Neutrophil (primary cell): ENCODE results near the gene CMTM1.
"Not testable (repeated sequence)": the region's sequence is repeated elsewhere in the genome, so short reads cannot be mapped to it uniquely, and the experiment has no call there.

ENCODE experiments used
- H3K27ac ChIP-seq: fragments of 200-600 bp; sonication (generic); 2 replicates; pipeline ENCODE4 v1.5.1; 2016; ENCODE audit warnings: mild to moderate bottlenecking, moderate library complexity
- H3K27me3 ChIP-seq: fragments of 200-600 bp; sonication (generic); 2 replicates; pipeline ENCODE4 v1.6.0; 2016; ENCODE audit warnings: mild to moderate bottlenecking
- H3K36me3 ChIP-seq: fragments of 200-600 bp; sonication (generic); 2 replicates; pipeline ENCODE4 v1.5.1; 2017
- H3K4me1 ChIP-seq, 2 experiments: fragments of 200-600 bp in 1 of 2; sonication (generic) in 1 of 2; 1 replicate in 1 of 2; 2 replicates in 1 of 2; pipeline versions ENCODE4 v1.5.1 to v1.6.1; 2013 to 2016; ENCODE audit warnings: low read depth in 1 of 2, low read length in 1 of 2, mild to moderate bottlenecking in 1 of 2, moderate library complexity in 1 of 2; ENCODE audit not compliant: control insufficient read depth in 1 of 2, insufficient read depth in 1 of 2
- H3K4me3 ChIP-seq, 2 experiments: fragments of 200-600 bp in 1 of 2; sonication (generic) in 1 of 2; 1 replicate in 1 of 2; 2 replicates in 1 of 2; pipeline ENCODE4 v1.5.1; 2013 to 2016; ENCODE audit warnings: low read depth in 1 of 2, low read length in 1 of 2, mild to moderate bottlenecking in 1 of 2, moderate library complexity in 1 of 2
- H3K9me3 ChIP-seq: fragments of 200-600 bp; sonication (generic); 2 replicates; pipeline ENCODE4 v1.5.1; 2016
- CTCF ChIP-seq: fragments of 200-600 bp; sonication (generic); IDR thresholded peaks from 2 replicates; pipeline ENCODE4 v1.5.1; 2016; ENCODE audit warnings: antibody characterized with exemption

Gene CMTM1

GRCh38 chr16:66621973-66622372 is 55.7 kb downstream of the CMTM1 start:
- H3K9me3 ChIP-seq: no peaks in the 10 kb centered on the region
- H3K36me3 ChIP-seq: peaks cover 31% of the 10 kb centered on the region
- H3K27ac ChIP-seq: no peak overlapping the region
- peaks cover 12 to 15% of the 10 kb centered on the region in 2 experiments for H3K4me1 ChIP-seq
- H3K27me3 ChIP-seq: no peaks in the 10 kb centered on the region
- no peak for TF ChIP-seq CTCF
- H3K4me3 ChIP-seq: no peak overlapping the region

DNA sequence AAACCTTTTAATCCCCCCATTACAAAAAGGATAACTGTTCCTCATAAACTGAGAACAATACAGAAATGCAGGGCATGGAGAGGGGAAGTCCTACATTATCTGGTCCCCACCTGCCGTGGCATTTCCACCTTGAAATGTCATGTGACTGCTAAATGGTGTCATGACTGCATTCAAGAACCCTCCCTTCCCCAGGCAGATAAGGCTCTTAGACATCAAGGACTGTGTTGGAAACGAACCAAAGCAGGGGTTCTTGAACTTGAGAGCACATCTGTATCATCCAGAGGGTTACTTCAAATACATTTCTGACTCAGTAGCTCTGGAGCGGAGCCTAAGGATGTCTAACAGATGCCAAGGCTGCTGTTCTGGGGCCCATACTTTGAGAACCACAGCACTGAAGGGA is 56.6 kb downstream of the CMTM1 start:
- TF ChIP-seq CTCF: no peak
- Histone ChIP-seq H3K36me3 (peaks cover 31% of the 10 kb centered on the region), H3K27ac (no peak overlapping the region), H3K4me1 (peaks cover 12 to 15% of the 10 kb centered on the region in 2 experiments), H3K9me3 (no peaks in the 10 kb centered on the region), H3K4me3 (no peak overlapping the region), H3K27me3 (no peaks in the 10 kb centered on the region)

- H3K27me3 ChIP-seq: no peaks in the 10 kb centered on the region
- peaks cover 12 to 15% of the 10 kb centered on the region in 2 experiments for H3K4me1 ChIP-seq
- H3K4me3 ChIP-seq: no peak overlapping the region
- no peak for TF ChIP-seq CTCF
- H3K27ac ChIP-seq: no peak overlapping the region
- no peaks in the 10 kb centered on the region for H3K9me3 ChIP-seq
- H3K36me3 ChIP-seq: peaks cover 31% of the 10 kb centered on the region
Measured at GRCh38 chr16:66623755-66624154, 57.5 kb downstream of the CMTM1 start.

GRCh38 chr16:66627611-66628378 is 61.6 kb downstream of the CMTM1 start:
- not testable (repeated sequence) for H3K27ac ChIP-seq, H3K36me3 ChIP-seq, H3K4me3 ChIP-seq, H3K27me3 ChIP-seq, H3K4me1 ChIP-seq, H3K9me3 ChIP-seq
